ENCODE results near the gene GPHB5. TPM values are rescaled to one million over a fixed set of nuclear protein-coding genes. Genes with fewer than 3 reads are reported as not detected.

GPHB5 gene
- polyA plus RNA-seq, 3 donors: not detected

GRCh38 chr14:63295231-63295685, 23.5 kb downstream of the GPHB5 start:
- Histone ChIP-seq H3K27me3 (ENCODE audit: control insufficient read depth in 2 of 2, insufficient read depth in 2 of 2, low read length in 2 of 2) (no peaks in the 10 kb centered on the region), H3K27ac (ENCODE audit: low read depth in 1 of 2, low read length in 2 of 2) (no peak overlapping the region), H3K4me2 (replicated peaks; ENCODE audit: extremely low read depth, low read length, poor library complexity, severe bottlenecking) (no peak overlapping the region), H2AFZ (ENCODE audit: insufficient read depth, low read depth, low read length, poor library complexity, severe bottlenecking) (no peak overlapping the region), H3K9ac (ENCODE audit: insufficient read depth, low read length, poor library complexity, severe bottlenecking) (no peak overlapping the region), H3K79me2 (ENCODE audit: insufficient read depth, low read length) (no peaks in the 10 kb centered on the region), H3K9me3 (replicated peaks in 1 of 2; ENCODE audit: control insufficient read depth in 1 of 2, insufficient read depth in 1 of 2, low read length in 2 of 2) (no peaks in the 10 kb centered on the region), H3K4me1 (ENCODE audit: control insufficient read depth in 1 of 2, insufficient read depth in 2 of 2, low read length in 2 of 2) (no peaks in the 10 kb centered on the region), H3K36me3 (replicated peaks in 1 of 2; ENCODE audit: control insufficient read depth in 1 of 2, insufficient read depth in 2 of 2, low read length in 2 of 2) (no peaks in the 10 kb centered on the region), H4K20me1 (ENCODE audit: insufficient read depth, low read length) (no peaks in the 10 kb centered on the region), H3K4me3 (replicated peaks in 1 of 3; ENCODE audit: low read depth in 2 of 3, low read length in 3 of 3) (no peak overlapping the region)
- Mint-ChIP-seq H3K9me3 (peaks cover 0 to 5% (median 0%) of the 10 kb centered on the region in 7 donors), H3K27me3 (ENCODE audit: low read depth in 3 of 3) (peaks cover 0 to 5% (median 0%) of the 10 kb centered on the region in 3 donors), H3K27ac (no peak overlapping the region), H3K36me3 (no peaks in the 10 kb centered on the region), H3K4me1 (no peaks in the 10 kb centered on the region), H3K4me3 (peak overlapping the region in 1 of 2 donors; percentile 5)
- no peak for DNase-seq
- WGBS (ENCODE audit: insufficient coverage): 65% methylated on average over 6 of the region's 8 CpGs
- no peak for TF ChIP-seq CTCF (IDR thresholded peaks at IDR 0.05)
- intact Hi-C loops (cut with micrococcal nuclease): no loop called here

- H3K79me2 ChIP-seq (ENCODE audit: insufficient read depth, low read length): no peaks in the 10 kb centered on the region
- no peak overlapping the region for H3K4me2 ChIP-seq (replicated peaks; ENCODE audit: extremely low read depth, low read length, poor library complexity, severe bottlenecking)
- no peak overlapping the region for H3K4me3 ChIP-seq (replicated peaks in 1 of 3; ENCODE audit: low read depth in 2 of 3, low read length in 3 of 3)
- H3K9ac ChIP-seq (ENCODE audit: insufficient read depth, low read length, poor library complexity, severe bottlenecking): no peak overlapping the region
- no peak overlapping the region for H2AFZ ChIP-seq (ENCODE audit: insufficient read depth, low read depth, low read length, poor library complexity, severe bottlenecking)
- TF ChIP-seq CTCF (IDR thresholded peaks at IDR 0.05): no peak
- intact Hi-C loops (cut with micrococcal nuclease): no loop called here
- Mint-ChIP-seq H3K27ac (no peak overlapping the region), H3K27me3 (ENCODE audit: low read depth in 3 of 3) (peaks cover 0 to 8% (median 0%) of the 10 kb centered on the region in 3 donors), H3K4me1 (no peaks in the 10 kb centered on the region), H3K9me3 (peaks cover 0 to 2% (median 0%) of the 10 kb centered on the region in 7 donors), H3K36me3 (no peaks in the 10 kb centered on the region), H3K4me3 (no peak overlapping the region)
- H3K9me3 ChIP-seq (replicated peaks in 1 of 2; ENCODE audit: control insufficient read depth in 1 of 2, insufficient read depth in 1 of 2, low read length in 2 of 2): no peaks in the 10 kb centered on the region
- no peaks in the 10 kb centered on the region for H3K27me3 ChIP-seq (ENCODE audit: control insufficient read depth in 2 of 2, insufficient read depth in 2 of 2, low read length in 2 of 2)
- DNase-seq: no peak
- no CpG with 5 or more reads among the region's 2 CpGs for WGBS (ENCODE audit: insufficient coverage)
- H3K27ac ChIP-seq (ENCODE audit: low read depth in 1 of 2, low read length in 2 of 2): no peak overlapping the region
- H3K36me3 ChIP-seq (replicated peaks in 1 of 2; ENCODE audit: control insufficient read depth in 1 of 2, insufficient read depth in 2 of 2, low read length in 2 of 2): no peaks in the 10 kb centered on the region
- no peaks in the 10 kb centered on the region for H4K20me1 ChIP-seq (ENCODE audit: insufficient read depth, low read length)
- no peaks in the 10 kb centered on the region for H3K4me1 ChIP-seq (ENCODE audit: control insufficient read depth in 1 of 2, insufficient read depth in 2 of 2, low read length in 2 of 2)
Observed at GRCh38 chr14:63292805-63293204, 25.9 kb downstream of the GPHB5 start.

Data from CD14-positive monocyte (primary cell).